Osteoblast (primary cell): ENCODE measurements around the gene SMYD2. TPM values are rescaled to one million over a fixed set of nuclear protein-coding genes. Genes with fewer than 3 reads are reported as not detected.

Source experiments
- DNase-seq: peaks from one replicate; pipeline ENCODE4 v3.0.0; 2011; ENCODE audit warnings: low spot score, mixed read lengths; ENCODE audit not compliant: insufficient read length; ENCODE audit errors: missing footprints
- H2AFZ ChIP-seq: 2 replicates; pipeline ENCODE4 v1.6.0; 2011; ENCODE audit warnings: mild to moderate bottlenecking, low read length
- H3K27ac ChIP-seq: 2 replicates; pipeline ENCODE4 v1.5.1; 2011; ENCODE audit warnings: mild to moderate bottlenecking, low read depth, low read length, moderate library complexity
- H3K27me3 ChIP-seq: 2 replicates; pipeline ENCODE4 v1.6.0; 2012; ENCODE audit warnings: mild to moderate bottlenecking, control low read depth, inconsistent platforms, low read length, moderate library complexity; ENCODE audit not compliant: insufficient read depth
- H3K36me3 ChIP-seq: 2 replicates; pipeline ENCODE4 v1.5.1; 2011; ENCODE audit warnings: mild to moderate bottlenecking, low read length, control low read depth, moderate library complexity; ENCODE audit not compliant: insufficient read depth
- H3K4me1 ChIP-seq: 2 replicates; pipeline ENCODE4 v1.5.1; 2011; ENCODE audit warnings: mild to moderate bottlenecking, low read length, control low read depth, moderate library complexity; ENCODE audit not compliant: insufficient read depth
- H3K4me2 ChIP-seq: 2 replicates; pipeline ENCODE4 v1.6.0; 2011; ENCODE audit warnings: mild to moderate bottlenecking, low read length; ENCODE audit not compliant: insufficient read depth
- H3K4me3 ChIP-seq: fragments of 200-600 bp; sonication (generic); 3 replicates; pipeline ENCODE4 v1.5.1; 2012; ENCODE audit warnings: mild to moderate bottlenecking, low read length, inconsistent platforms; ENCODE audit not compliant: insufficient read depth
- H3K79me2 ChIP-seq: 2 replicates; pipeline ENCODE4 v1.6.0; 2012; ENCODE audit warnings: mild to moderate bottlenecking, low read length, control low read depth, inconsistent platforms; ENCODE audit not compliant: insufficient read depth
- H3K9me3 ChIP-seq: 2 replicates; pipeline ENCODE4 v1.5.1; 2011; ENCODE audit warnings: low read depth, low read length, control low read depth
- H4K20me1 ChIP-seq: 2 replicates; pipeline ENCODE4 v1.6.0; 2012; ENCODE audit warnings: mild to moderate bottlenecking, low read length, control low read depth; ENCODE audit not compliant: insufficient read depth
- CTCF ChIP-seq: IDR thresholded peaks from 2 replicates; pipeline ENCODE4 v1.5.1; 2011; ENCODE audit warnings: mild to moderate bottlenecking, low read depth, low read length, moderate library complexity; ENCODE audit errors: extremely low read depth
- total RNA-seq: library from RNA; depleted of rRNA; stranded (reverse); fragments of >200 nt; gene quantifications from 2 replicates; pipeline ENCODE4 v1.2.3, GENCODE V29; 2012

Gene SMYD2
- total RNA-seq, 1 donor = 39.4 TPM

DNA sequence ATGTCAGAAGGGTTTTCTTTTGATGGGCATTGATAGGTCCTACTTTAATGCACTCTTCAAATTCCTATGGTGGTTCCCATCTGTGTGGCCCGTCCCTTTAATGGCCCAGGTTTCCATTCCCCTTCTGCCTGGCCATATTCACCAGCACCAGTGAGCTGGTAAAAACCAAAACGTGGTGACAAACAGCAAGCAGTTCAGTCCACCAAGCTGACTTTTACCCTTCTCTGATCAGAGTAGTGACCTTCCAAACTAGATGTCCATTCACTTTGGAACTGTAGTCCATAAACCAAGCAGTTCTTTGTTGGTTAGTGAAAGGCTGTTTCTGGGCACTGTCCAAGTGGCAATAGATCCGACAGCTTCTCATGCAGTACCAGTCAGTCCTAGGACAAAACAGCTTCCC is 60.5 kb downstream of the SMYD2 start:
- H3K4me3 ChIP-seq = no peak overlapping the region
- H4K20me1 ChIP-seq = no peaks in the 10 kb centered on the region
- no peak overlapping the region for H2AFZ ChIP-seq
- H3K27me3 ChIP-seq = no peaks in the 10 kb centered on the region
- H3K4me1 ChIP-seq = peaks cover 6% of the 10 kb centered on the region
- no peak for TF ChIP-seq CTCF
- H3K27ac ChIP-seq = no peak overlapping the region
- H3K4me2 ChIP-seq = no peak overlapping the region
- no peaks in the 10 kb centered on the region for H3K79me2 ChIP-seq
- DNase-seq = no peak
- peaks cover 41% of the 10 kb centered on the region for H3K36me3 ChIP-seq
- no peaks in the 10 kb centered on the region for H3K9me3 ChIP-seq

GRCh38 chr1:214341932-214342331 is 61.0 kb downstream of the SMYD2 start:
- Histone ChIP-seq H3K36me3 (peaks cover 44% of the 10 kb centered on the region), H3K4me3 (no peak overlapping the region), H3K27me3 (no peaks in the 10 kb centered on the region), H3K27ac (no peak overlapping the region), H3K4me2 (no peak overlapping the region), H2AFZ (no peak overlapping the region), H3K79me2 (no peaks in the 10 kb centered on the region), H4K20me1 (no peaks in the 10 kb centered on the region), H3K4me1 (peaks cover 6% of the 10 kb centered on the region), H3K9me3 (no peaks in the 10 kb centered on the region)
- no peak for DNase-seq
- TF ChIP-seq CTCF = no peak

DNA sequence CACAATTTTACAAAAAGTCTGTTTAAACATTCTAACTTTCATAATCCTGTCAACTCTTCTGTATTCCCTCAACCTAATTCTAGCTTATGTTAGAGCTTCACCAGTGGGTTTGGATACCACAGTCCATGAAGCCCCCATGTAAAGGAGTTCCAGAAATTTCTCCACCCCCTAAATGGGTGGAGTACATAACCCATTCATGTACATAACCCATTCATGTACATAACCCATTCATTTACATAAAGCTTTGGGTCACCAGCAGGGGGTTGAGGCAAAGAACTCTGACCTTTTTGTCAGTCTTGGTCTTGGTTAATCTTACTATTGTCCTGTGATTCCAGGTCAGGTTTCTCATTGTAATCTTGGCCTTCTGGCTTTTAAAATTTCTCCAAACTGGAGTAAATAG is 61.6 kb downstream of the SMYD2 start:
- H3K27ac ChIP-seq = no peak overlapping the region
- H3K79me2 ChIP-seq = no peaks in the 10 kb centered on the region
- no peak overlapping the region for H3K4me3 ChIP-seq
- H3K4me1 ChIP-seq = peaks cover 6% of the 10 kb centered on the region
- no peak overlapping the region for H2AFZ ChIP-seq
- TF ChIP-seq CTCF = peak; percentile 7
- H4K20me1 ChIP-seq = no peaks in the 10 kb centered on the region
- H3K36me3 ChIP-seq = peaks cover 50% of the 10 kb centered on the region
- no peaks in the 10 kb centered on the region for H3K27me3 ChIP-seq
- no peak overlapping the region for H3K4me2 ChIP-seq
- DNase-seq = no peak
- H3K9me3 ChIP-seq = no peaks in the 10 kb centered on the region

- no peak overlapping the region for H3K4me2 ChIP-seq
- H3K9me3 ChIP-seq = no peaks in the 10 kb centered on the region
- H4K20me1 ChIP-seq = no peaks in the 10 kb centered on the region
- H3K4me1 ChIP-seq = peaks cover 3% of the 10 kb centered on the region
- DNase-seq = no peak
- no peaks in the 10 kb centered on the region for H3K27me3 ChIP-seq
- H3K4me3 ChIP-seq = no peak overlapping the region
- peaks cover 65% of the 10 kb centered on the region for H3K36me3 ChIP-seq
- H3K27ac ChIP-seq = no peak overlapping the region
- no peak overlapping the region for H2AFZ ChIP-seq
- no peak for TF ChIP-seq CTCF
- peaks cover 3% of the 10 kb centered on the region for H3K79me2 ChIP-seq
Observed at GRCh38 chr1:214344897-214345296, 63.9 kb downstream of the SMYD2 start.
